ENCODE data around the gene PHC2.

The PHC2 gene

DNA sequence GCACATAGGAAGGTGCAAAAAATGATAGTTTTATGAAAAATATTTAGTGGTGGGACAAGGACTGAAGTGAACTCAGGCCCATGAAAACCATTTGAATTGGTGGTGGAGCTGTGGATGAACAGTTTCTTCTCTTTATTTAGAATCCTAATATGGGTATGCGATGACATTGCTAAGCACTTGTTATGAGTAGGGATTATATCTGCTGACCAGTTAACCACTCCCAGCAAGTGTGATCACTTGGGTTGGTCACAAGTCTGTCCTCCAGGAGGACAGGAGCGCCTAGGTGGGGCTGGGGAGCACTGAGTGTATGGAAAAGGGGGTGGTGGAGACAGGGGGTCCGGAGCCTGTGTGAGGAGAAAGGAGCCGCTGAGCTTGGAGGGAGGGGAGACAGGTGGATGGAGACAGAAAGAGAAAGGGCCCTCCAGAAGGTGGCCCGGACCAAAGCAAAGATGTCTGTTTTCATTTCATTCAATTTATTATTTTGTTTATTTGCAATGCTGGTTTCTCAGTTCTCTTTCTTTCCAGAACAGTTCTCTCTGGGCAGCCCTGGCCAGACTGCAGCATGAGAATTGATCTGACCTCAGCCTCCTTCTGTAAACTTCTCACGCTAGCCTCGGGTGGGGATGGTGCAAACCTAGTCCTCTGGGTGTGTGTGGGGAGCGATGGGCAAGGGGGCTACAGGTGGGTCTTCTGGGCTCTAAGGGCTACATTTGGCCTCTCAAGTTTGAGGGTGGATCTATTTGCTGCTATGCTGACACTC lies 31.7 kb upstream of the PHC2 start:
- no peak overlapping the region for H3K27ac ChIP-seq
- TF ChIP-seq, protein P1, sequence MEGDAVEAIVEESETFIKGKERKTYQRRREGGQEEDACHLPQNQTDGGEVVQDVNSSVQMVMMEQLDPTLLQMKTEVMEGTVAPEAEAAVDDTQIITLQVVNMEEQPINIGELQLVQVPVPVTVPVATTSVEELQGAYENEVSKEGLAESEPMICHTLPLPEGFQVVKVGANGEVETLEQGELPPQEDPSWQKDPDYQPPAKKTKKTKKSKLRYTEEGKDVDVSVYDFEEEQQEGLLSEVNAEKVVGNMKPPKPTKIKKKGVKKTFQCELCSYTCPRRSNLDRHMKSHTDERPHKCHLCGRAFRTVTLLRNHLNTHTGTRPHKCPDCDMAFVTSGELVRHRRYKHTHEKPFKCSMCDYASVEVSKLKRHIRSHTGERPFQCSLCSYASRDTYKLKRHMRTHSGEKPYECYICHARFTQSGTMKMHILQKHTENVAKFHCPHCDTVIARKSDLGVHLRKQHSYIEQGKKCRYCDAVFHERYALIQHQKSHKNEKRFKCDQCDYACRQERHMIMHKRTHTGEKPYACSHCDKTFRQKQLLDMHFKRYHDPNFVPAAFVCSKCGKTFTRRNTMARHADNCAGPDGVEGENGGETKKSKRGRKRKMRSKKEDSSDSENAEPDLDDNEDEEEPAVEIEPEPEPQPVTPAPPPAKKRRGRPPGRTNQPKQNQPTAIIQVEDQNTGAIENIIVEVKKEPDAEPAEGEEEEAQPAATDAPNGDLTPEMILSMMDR (conservative IDR thresholded peaks at IDR 0.05) = no peak
- TF ChIP-seq ZFX (IDR thresholded peaks at IDR 0.05) = no peak

DNA sequence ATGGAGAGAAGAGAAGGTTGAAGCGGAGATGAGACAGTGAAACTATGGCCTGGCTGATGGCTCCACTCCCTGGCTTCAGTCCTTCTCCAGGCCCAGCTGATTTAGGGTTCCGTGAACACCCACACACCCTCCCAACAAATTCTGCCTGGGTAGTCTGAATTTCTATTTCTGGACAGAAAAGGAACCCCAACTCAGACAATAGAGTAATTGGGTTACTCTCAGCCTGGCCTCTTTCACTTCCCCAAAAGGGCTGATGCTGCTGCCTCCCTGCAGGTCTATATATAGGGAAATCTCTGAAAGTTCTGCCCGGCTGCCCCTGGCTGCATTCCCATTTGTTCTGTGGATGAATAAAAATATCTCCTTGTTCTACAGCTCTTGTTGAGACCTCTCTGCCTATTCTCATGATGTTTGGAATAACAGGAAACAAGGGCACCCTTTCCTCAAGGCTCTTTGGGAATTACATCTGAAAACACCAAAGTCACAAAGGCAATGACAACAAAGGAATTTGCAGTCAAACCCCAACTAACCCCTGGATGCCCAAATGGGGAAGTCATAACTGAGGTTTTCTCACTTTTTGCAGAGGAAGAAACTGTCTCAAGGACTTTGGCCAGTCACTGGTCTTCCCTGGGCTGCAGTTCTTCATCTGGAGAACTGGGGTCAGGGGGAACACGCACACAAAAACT lies 30.2 kb upstream of the PHC2 start:
- no peak overlapping the region for H3K27ac ChIP-seq
- TF ChIP-seq, protein P1 (conservative IDR thresholded peaks at IDR 0.05) = no peak
- no peak for TF ChIP-seq ZFX (IDR thresholded peaks at IDR 0.05)

DNA sequence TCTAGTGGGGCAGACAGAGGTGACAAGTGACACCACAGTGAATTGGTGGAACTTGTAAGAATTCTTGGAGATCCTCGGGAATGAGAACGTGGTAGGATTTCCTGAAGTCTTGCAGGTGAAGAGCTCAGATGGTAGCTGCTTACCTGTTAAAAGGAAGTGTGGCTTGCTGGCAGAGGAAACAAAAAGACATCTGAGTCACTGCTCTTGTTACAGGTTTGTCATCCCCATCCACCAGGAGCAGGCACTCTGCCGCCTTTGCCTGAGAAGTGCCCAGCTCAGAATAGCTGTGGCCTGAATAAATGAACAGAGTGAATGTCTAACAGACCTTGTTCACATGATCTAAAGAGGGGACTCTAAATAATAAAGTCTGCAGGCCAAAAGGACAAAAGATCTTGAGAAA lies 29.2 kb upstream of the PHC2 start:
- H3K27ac ChIP-seq = no peak overlapping the region
- TF ChIP-seq, protein P1 (conservative IDR thresholded peaks at IDR 0.05) = no peak
- no peak for TF ChIP-seq ZFX (IDR thresholded peaks at IDR 0.05)

DNA sequence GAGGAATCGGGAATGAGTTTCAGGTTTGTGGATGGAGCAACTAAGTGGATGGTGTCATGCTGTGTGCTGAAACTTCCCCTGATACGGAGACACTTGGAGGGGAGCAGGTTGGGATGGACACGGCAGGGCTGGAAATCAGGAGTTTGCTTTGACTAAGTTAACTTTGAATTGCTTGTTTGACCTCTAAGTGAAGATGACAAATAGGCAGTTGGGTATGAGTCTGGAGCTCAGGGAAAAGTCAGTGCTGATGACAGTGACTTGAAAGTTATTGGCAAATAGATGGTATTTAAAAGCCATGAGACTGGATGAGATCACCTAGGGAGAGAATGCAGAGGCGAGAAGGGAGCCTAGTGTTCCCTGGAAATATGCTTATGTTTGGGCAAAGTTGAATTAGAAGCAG lies 28.8 kb upstream of the PHC2 start:
- H3K27ac ChIP-seq = no peak overlapping the region
- TF ChIP-seq, protein P1 (conservative IDR thresholded peaks at IDR 0.05) = no peak
- TF ChIP-seq ZFX (IDR thresholded peaks at IDR 0.05) = no peak

DNA sequence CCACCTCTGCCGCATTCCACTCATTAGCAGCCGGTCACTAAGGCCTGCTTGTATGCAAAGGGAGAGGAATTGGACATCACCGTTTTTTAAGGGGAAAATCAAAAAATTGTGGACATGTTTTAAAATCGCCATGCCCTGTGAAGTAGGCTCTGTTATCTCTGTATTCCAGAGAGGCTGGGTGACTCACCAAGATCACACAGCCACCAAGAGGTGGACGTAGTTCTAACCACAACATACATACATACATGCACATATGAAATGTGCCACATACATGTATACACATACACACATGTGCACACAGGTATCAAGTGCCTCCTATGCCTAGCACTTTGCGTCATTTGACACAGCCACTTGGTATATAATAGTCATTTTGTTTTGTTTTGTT lies 25.6 kb upstream of the PHC2 start:
- TF ChIP-seq, protein P1 (conservative IDR thresholded peaks at IDR 0.05) = no peak
- no peak for TF ChIP-seq ZFX (IDR thresholded peaks at IDR 0.05)

DNA sequence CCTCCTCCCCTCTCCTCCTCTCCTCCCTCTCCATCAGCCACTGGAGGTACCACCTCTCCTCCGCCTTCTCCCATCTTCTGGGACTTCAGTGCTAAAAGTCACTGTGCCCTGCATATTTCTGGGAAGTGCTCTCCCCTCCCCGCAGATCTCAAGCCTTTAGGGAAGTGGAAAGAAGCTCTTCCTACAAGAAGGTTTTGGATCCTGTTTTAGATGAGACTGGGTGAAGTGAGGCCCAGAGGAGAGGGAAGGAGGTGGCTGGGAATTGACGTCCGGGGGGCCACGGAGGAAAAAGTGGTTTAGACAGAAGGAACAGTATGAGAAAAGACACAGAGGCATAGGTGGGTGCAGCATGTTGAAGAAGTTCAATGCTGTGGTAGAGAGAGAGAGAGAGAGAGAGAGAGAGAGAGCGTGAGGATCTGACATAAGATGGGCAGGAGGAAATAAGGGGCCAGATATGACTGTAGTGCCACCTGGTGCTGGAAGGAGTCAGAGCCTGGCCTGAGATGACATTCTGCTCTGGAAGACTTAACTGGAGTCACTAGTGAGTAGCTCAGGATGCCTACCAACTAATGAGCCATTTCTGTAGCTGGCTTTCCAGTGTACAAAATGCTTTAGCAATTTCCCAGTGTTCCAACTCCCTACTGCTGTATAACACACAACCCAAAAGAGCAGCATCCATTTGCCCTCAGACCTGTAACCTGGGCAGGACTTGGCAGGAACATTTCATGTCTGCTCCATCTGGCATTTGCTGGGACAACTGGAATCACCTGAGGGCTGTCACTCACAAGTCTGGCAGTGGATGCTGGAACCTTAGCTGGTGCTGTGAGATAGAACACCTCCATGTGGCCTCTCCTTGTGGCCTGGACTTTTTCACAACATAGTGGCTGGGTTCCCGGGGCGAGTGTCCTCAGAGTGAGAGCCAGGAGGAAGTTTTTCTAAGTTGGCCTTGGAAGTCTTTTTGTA lies 24.9 kb upstream of the PHC2 start:
- H3K27ac ChIP-seq = no peak overlapping the region

More for the DNA sequence above, 25.6 kb upstream of the PHC2 start:
- no peak overlapping the region for H3K27ac ChIP-seq

More for the DNA sequence above, 24.9 kb upstream of the PHC2 start:
- no peak for TF ChIP-seq ZFX (IDR thresholded peaks at IDR 0.05)
- TF ChIP-seq, protein P1 (conservative IDR thresholded peaks at IDR 0.05) = peak; percentile 88
